H1 (cell line): ENCODE measurements around the gene KCTD11.

Experiments
- KDM4A ChIP-seq: IDR thresholded peaks from one replicate; pipeline ENCODE4 v1.7.1; 2012; ENCODE audit warnings: low read depth, mild to moderate bottlenecking, moderate library complexity, low read length, inconsistent platforms; ENCODE audit not compliant: severe bottlenecking
- NRF1 ChIP-seq: IDR thresholded peaks from 2 replicates; pipeline ENCODE4 v1.6.1; 2011; ENCODE audit warnings: mild to moderate bottlenecking, low read depth, low read length, improper control_type of control experiment
- POLR2A ChIP-seq, 2 experiments: IDR thresholded peaks; 1 replicate in 1 of 2; 2 replicates in 1 of 2; pipeline ENCODE4 v1.6.1; 2011; ENCODE audit warnings: low read depth in 2 of 2, low read length in 2 of 2, mild to moderate bottlenecking in 2 of 2; ENCODE audit errors: control extremely low read depth in 1 of 2
- POLR2AphosphoS5 ChIP-seq: IDR thresholded peaks from 2 replicates; pipeline ENCODE4 v1.6.1; 2011; ENCODE audit warnings: low read depth, low read length
- RAD21 ChIP-seq, 2 experiments: IDR thresholded peaks in 1 of 2; conservative IDR thresholded peaks in 1 of 2; 2 replicates each; pipeline ENCODE4 v1.6.1; 2011; ENCODE audit warnings: low read depth in 2 of 2, low read length in 2 of 2, improper control_type of control experiment in 1 of 2, inconsistent platforms in 1 of 2, mild to moderate bottlenecking in 1 of 2, moderate library complexity in 1 of 2
- RBBP5 ChIP-seq: IDR thresholded peaks from 2 replicates; pipeline ENCODE4 v1.7.1; 2012; ENCODE audit warnings: low read depth, mild to moderate bottlenecking, inconsistent platforms, low read length, moderate library complexity, borderline replicate concordance

GRCh38 chr17:7326186-7326585 lies 25.8 kb upstream of the KCTD11 start:
- no peak for TF ChIP-seq POLR2AphosphoS5
- no peak for TF ChIP-seq RAD21 (IDR thresholded peaks at IDR 0.05 in 1 of 2, conservative IDR thresholded peaks at IDR 0.05 in 1 of 2; ENCODE audit: low read depth in 2 of 2, low read length in 2 of 2)
- no peak for TF ChIP-seq RBBP5
- no peak for TF ChIP-seq POLR2A (IDR thresholded peaks at IDR 0.05; ENCODE audit: control extremely low read depth in 1 of 2, low read depth in 2 of 2, low read length in 2 of 2)
- TF ChIP-seq NRF1, result no peak
- TF ChIP-seq KDM4A, result no peak
